Mucosa of rectum (tissue), 2 donors: ENCODE data around the gene NLGN3.

Source experiments
- H3K27ac ChIP-seq, 2 donors: one replicate each; pipeline ENCODE4 v1.7.0; 2013; ENCODE audit warnings: inconsistent platforms in 2 of 2, low read depth in 2 of 2, low read length in 2 of 2
- H3K27me3 ChIP-seq, 2 donors: one replicate each; pipeline ENCODE4 v1.7.0; 2013; ENCODE audit warnings: low read length in 2 of 2; ENCODE audit not compliant: control insufficient read depth in 2 of 2, insufficient read depth in 2 of 2
- H3K36me3 ChIP-seq, 2 donors: one replicate each; pipeline ENCODE4 v1.7.0; 2013; ENCODE audit warnings: low read length in 2 of 2; ENCODE audit not compliant: control insufficient read depth in 2 of 2, insufficient read depth in 2 of 2
- H3K4me1 ChIP-seq, 2 donors: one replicate each; pipeline ENCODE4 v1.7.0; 2013; ENCODE audit warnings: low read length in 2 of 2, mild to moderate bottlenecking in 1 of 2; ENCODE audit not compliant: control insufficient read depth in 2 of 2, insufficient read depth in 2 of 2
- H3K4me3 ChIP-seq, 2 donors: one replicate each; pipeline ENCODE4 v1.7.0; 2013; ENCODE audit warnings: low read length in 2 of 2
- H3K9ac ChIP-seq, 2 donors: one replicate each; pipeline ENCODE4 v1.7.0; 2013; ENCODE audit warnings: low read length in 2 of 2, low read depth in 1 of 2, mild to moderate bottlenecking in 1 of 2
- H3K9me3 ChIP-seq, 2 donors: one replicate each; pipeline ENCODE4 v1.7.0; 2013; ENCODE audit warnings: low read length in 2 of 2; ENCODE audit not compliant: control insufficient read depth in 2 of 2
- donor health status: healthy.
- donor health status: Normal muscosa, but diverticular disease.

The NLGN3 gene

DNA sequence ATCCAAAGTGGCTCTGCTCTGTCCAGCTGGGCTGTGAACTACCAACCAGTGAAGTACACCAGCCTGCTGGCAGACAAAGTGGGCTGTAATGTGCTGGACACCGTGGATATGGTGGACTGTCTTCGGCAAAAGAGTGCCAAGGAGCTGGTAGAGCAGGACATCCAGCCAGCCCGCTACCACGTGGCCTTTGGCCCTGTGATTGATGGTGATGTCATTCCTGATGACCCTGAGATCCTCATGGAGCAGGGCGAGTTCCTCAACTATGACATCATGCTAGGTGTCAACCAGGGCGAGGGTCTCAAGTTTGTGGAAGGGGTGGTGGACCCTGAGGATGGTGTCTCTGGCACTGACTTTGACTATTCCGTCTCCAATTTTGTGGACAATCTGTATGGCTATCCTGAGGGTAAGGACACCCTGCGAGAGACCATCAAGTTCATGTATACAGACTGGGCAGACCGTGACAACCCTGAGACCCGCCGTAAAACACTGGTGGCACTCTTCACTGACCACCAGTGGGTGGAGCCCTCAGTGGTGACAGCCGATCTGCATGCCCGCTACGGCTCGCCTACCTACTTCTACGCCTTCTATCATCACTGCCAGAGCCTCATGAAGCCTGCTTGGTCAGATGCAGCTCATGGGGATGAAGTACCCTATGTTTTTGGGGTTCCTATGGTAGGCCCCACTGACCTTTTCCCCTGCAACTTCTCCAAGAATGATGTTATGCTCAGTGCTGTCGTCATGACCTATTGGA lies 22.6 kb downstream of the NLGN3 start:
- no peaks in the 10 kb centered on the region for H3K36me3 ChIP-seq
- H3K9me3 ChIP-seq, result no peaks in the 10 kb centered on the region
- H3K4me1 ChIP-seq, result no peaks in the 10 kb centered on the region
- H3K9ac ChIP-seq, result no peak overlapping the region
- H3K27ac ChIP-seq, result no peak overlapping the region
- H3K27me3 ChIP-seq, result no peaks in the 10 kb centered on the region
- no peak overlapping the region for H3K4me3 ChIP-seq

DNA sequence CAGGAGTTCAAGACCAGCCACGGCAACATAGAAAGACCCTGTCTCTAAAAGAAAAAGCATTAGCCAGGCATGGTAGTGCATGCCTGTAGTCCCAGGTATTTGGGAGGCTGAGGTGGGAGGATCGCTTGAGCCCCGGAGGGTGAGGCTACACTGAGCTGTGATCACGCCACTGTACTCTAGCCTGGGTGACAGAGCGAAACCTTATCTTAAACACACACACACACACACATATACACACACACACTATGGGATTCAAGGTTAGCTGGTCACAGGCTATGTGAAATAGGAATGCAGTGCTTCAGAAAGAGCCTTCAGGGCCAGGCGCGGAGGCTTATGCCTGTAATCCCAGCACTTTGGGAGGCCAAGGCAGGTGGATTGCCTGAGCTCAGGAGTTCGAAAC lies 23.5 kb downstream of the NLGN3 start:
- Histone ChIP-seq H3K27me3 (no peaks in the 10 kb centered on the region), H3K9ac (no peak overlapping the region), H3K4me1 (no peaks in the 10 kb centered on the region), H3K9me3 (no peaks in the 10 kb centered on the region), H3K36me3 (no peaks in the 10 kb centered on the region), H3K27ac (no peak overlapping the region), H3K4me3 (no peak overlapping the region)

DNA sequence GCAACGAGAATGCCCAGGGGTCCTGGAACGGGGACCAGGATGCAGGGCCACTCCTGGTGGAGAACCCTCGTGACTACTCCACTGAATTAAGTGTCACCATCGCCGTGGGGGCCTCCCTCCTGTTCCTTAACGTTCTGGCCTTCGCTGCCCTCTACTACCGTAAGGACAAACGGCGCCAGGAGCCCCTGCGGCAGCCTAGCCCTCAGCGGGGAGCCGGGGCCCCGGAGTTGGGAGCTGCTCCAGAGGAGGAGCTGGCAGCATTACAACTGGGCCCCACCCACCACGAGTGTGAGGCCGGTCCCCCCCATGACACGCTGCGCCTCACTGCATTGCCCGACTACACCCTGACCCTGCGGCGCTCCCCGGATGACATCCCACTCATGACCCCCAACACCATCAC lies 24.9 kb downstream of the NLGN3 start:
- Histone ChIP-seq H3K36me3 (no peaks in the 10 kb centered on the region), H3K27me3 (no peaks in the 10 kb centered on the region), H3K9ac (no peak overlapping the region), H3K4me1 (no peaks in the 10 kb centered on the region), H3K27ac (no peak overlapping the region), H3K9me3 (no peaks in the 10 kb centered on the region), H3K4me3 (no peak overlapping the region)

DNA sequence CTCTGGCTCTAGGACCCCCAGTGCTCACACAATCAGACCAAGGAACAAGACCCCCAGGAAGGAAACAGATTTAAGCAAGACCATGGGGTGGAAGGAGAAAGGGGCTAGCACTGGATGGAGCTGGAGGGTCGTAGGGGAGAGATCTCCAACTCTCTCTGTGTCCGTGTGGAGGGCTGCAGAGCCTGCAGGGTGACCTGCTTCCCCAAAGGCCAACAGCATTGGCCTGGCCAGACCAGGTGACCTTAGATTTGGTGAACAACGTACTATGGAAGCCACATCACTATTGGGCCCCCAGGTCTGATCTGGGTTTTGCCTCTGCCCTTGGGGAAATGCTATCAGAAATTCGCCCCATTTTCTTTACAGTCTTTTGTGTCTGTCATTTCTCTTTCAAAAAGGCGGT lies 26.0 kb downstream of the NLGN3 start:
- no peak overlapping the region for H3K27ac ChIP-seq
- no peak overlapping the region for H3K9ac ChIP-seq
- H3K36me3 ChIP-seq, result no peaks in the 10 kb centered on the region
- no peaks in the 10 kb centered on the region for H3K9me3 ChIP-seq
- H3K4me1 ChIP-seq, result no peaks in the 10 kb centered on the region
- no peaks in the 10 kb centered on the region for H3K27me3 ChIP-seq
- H3K4me3 ChIP-seq, result no peak overlapping the region

DNA sequence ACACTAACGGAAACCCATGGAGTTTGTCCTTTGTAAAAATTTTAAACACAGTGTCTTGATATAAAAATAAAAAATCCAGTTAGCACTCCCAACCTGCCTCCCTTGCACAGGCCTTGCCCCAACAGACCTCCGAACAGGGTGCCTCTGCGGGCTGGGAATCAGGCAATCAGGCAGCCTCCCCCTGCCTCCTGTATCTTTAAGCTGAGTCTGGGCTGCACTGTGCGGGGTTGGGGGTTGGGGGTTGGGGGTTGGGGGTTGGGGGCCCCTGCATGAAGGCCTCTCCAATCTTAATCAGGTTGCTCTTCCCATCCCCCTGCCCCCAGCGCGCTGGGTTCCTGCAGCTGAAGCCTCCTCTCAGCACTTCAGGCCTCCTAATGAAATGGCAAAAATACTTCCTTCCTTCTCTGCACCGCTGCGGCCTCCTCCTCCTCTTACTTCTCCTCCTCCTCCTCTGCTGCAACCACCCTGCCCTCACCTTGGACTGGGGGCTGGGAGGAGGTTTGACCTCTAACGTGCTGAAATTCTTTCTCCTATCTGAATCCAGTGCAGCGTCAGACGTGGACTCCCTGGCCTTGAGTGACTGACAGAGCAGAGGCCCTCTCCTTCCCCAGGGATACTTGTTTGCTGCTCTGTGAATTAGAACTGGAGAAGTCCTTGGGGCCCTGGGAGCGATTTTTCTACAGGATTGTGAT lies 26.6 kb downstream of the NLGN3 start:
- Histone ChIP-seq H3K4me3 (no peak overlapping the region), H3K9me3 (no peaks in the 10 kb centered on the region), H3K9ac (no peak overlapping the region), H3K36me3 (no peaks in the 10 kb centered on the region), H3K4me1 (no peaks in the 10 kb centered on the region), H3K27me3 (no peaks in the 10 kb centered on the region), H3K27ac (no peak overlapping the region)

DNA sequence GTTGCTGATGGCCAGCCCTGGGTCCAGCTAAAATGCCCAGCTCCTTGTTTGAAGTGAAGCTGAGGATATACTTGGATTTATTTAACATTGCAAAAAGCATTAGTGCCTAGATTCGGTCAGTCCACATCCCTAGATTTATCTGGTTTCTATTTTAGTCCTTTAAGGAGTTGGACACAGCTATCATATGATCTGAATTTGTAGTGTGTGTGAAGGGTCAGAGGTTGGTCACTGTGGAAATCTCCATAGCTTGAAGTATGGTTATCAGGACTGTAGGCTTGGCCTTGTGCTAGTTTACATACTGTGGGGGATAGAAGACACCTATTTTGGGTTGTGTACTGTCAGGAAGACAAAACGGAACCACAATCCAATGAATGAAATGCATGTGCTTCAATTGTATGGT lies 28.8 kb downstream of the NLGN3 start:
- Histone ChIP-seq H3K4me1 (no peaks in the 10 kb centered on the region), H3K36me3 (no peaks in the 10 kb centered on the region), H3K27me3 (peaks cover 0 to 3% of the 10 kb centered on the region in 2 donors), H3K4me3 (no peak overlapping the region), H3K27ac (no peak overlapping the region), H3K9ac (no peak overlapping the region), H3K9me3 (no peaks in the 10 kb centered on the region)

DNA sequence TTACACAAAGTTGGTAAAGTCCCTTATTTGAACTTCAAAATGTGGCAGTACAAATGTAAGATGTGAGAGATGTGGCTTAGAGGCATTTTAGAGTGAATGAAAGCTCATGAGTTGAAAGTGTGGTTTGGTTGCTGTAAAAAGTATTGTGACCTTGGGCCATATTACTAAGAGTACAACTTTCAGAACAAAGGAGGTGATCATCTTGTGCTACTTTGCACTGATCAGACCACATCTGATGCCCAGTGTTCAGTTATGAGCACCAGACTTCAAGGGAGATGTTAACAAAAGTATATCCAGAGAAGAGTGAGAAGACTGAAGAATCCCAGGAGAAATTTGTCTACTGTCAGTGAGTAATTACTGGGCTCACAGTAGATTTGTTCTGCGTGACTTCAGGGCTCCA lies 30.2 kb downstream of the NLGN3 start:
- H3K4me1 ChIP-seq, result no peaks in the 10 kb centered on the region
- peaks cover 0 to 3% of the 10 kb centered on the region in 2 donors for H3K27me3 ChIP-seq
- H3K9me3 ChIP-seq, result no peaks in the 10 kb centered on the region
- H3K4me3 ChIP-seq, result no peak overlapping the region
- H3K27ac ChIP-seq, result no peak overlapping the region
- H3K9ac ChIP-seq, result no peak overlapping the region
- no peaks in the 10 kb centered on the region for H3K36me3 ChIP-seq

DNA sequence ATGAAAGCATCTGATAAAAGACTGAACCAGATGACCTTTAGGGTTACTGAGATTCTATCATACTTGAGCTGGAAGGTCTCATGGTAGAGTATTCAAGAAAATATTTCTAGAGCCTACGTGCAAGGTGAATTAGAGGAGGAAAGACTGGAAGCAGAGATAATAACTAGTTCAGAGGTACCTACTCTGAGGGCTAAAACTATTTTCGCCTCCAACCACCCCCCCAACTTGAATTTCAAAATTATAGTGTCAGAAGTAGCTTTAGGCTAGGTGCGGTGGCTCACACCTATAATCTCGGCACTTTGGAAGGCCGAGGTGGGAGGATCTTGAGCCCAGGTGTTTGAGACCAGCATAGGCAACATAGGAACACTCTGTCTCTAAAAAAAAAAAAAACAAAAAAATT lies 30.9 kb downstream of the NLGN3 start:
- no peaks in the 10 kb centered on the region for H3K36me3 ChIP-seq
- H3K4me1 ChIP-seq, result no peaks in the 10 kb centered on the region
- no peak overlapping the region for H3K27ac ChIP-seq
- H3K9me3 ChIP-seq, result no peaks in the 10 kb centered on the region
- peaks cover 0 to 3% of the 10 kb centered on the region in 2 donors for H3K27me3 ChIP-seq
- no peak overlapping the region for H3K9ac ChIP-seq
- no peak overlapping the region for H3K4me3 ChIP-seq

DNA sequence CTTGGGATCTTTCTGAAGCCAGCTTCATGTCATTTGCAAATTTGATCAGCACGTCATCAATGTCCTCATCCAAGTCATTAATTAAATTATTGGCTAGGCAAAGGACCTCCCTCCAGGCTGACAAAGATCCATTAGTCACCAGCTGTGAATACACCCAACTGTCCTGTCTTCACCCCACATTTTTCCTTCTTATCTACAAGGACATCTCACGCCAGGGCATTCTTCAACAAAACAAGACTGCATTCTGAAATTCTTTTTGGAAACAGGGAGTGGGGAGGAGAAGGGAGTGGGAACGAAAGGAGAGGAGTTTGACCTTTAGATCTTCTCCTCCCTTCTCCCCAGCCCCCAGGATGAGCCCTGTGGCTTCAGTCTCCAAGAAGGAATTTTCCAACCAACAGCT lies 32.7 kb downstream of the NLGN3 start:
- Histone ChIP-seq H3K27ac (no peak overlapping the region), H3K36me3 (no peaks in the 10 kb centered on the region), H3K27me3 (peaks cover 0 to 3% of the 10 kb centered on the region in 2 donors), H3K4me1 (peaks cover 0 to 3% of the 10 kb centered on the region in 2 donors), H3K9me3 (no peaks in the 10 kb centered on the region), H3K9ac (no peak overlapping the region), H3K4me3 (no peak overlapping the region)

DNA sequence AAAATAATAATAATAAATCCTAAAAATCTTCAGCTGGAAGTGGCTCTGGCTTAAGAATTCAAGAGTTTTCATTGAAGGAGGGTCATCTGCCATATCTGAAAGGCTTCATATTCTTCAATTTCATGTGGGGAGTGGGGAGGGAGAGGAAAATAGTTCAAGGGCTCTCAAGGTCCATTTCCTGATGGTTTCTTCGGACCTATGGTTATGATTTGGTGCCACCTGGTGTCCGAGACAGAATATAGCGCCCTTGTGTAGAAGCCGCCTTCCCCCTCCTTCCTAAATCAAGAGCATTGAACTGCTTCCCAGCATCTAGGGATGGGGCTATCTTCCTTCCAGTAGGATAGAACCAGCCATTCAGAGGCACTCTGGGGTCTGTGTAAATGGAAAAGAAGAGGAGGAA lies 34.3 kb downstream of the NLGN3 start:
- Histone ChIP-seq H3K4me3 (no peak overlapping the region), H3K36me3 (no peaks in the 10 kb centered on the region), H3K27ac (no peak overlapping the region), H3K27me3 (peaks cover 0 to 3% of the 10 kb centered on the region in 2 donors), H3K9me3 (no peaks in the 10 kb centered on the region), H3K9ac (no peak overlapping the region), H3K4me1 (peaks cover 0 to 6% of the 10 kb centered on the region in 2 donors)
